B cell (primary cell): ENCODE results near the gene OR2M2. TPM values are rescaled to one million over a fixed set of nuclear protein-coding genes. Genes with fewer than 3 reads are reported as not detected.

Source experiments
- ATAC-seq: fragments of 200-7000 bp; cut with Tn5 transposase; one replicate; pipeline ENCODE4 v1.10.0; 2021; ENCODE audit warnings: low read depth, mild to moderate bottlenecking, moderate number of reproducible peaks, moderate library complexity
- CTCF ChIA-PET: fragments of 350-600 bp; sonication (Branson Sonifier 250); formaldehyde crosslinking; loops from one replicate; lab custom pipeline; 2021; ENCODE audit warnings: antibody characterized with exemption, inconsistent platforms; lab: Charles Lee
- POLR2A ChIA-PET: fragments of 350-600 bp; sonication (Branson Sonifier 250); formaldehyde crosslinking; loops from one replicate; lab custom pipeline; 2021; ENCODE audit warnings: antibody characterized with exemption; lab: Charles Lee
- DNase-seq: peaks from one replicate; pipeline ENCODE4 v3.0.0; 2013
- H2AFZ ChIP-seq: 2 replicates; pipeline ENCODE4 v1.6.1; 2012; ENCODE audit warnings: mild to moderate bottlenecking, low read depth, low read length; ENCODE audit not compliant: insufficient read depth, poor library complexity, severe bottlenecking
- H3K27ac ChIP-seq, 2 donors: 1 replicate in 1 of 2; 2 replicates in 1 of 2; pipeline ENCODE4 v1.5.1; 2012 to 2013; ENCODE audit warnings: low read length in 2 of 2, mild to moderate bottlenecking in 2 of 2, moderate library complexity in 1 of 2
- H3K27me3 ChIP-seq, 4 experiments: fragments of 200-600 bp in 1 of 4; sonication (generic) in 1 of 4; replicated peaks in 1 of 4; 1 replicate in 2 of 4; 2 replicates in 2 of 4; pipeline versions ENCODE4 v1.6.1 to v1.7.0; 2013 to 2016; ENCODE audit warnings: low read length in 3 of 4, mild to moderate bottlenecking in 2 of 4, mixed read lengths in 1 of 4, moderate library complexity in 1 of 4; ENCODE audit not compliant: insufficient read depth in 4 of 4, control insufficient read depth in 3 of 4; ENCODE audit errors: control extremely low read depth in 1 of 4
- H3K36me3 ChIP-seq, 2 experiments: replicated peaks in 1 of 2; 1 replicate in 1 of 2; 2 replicates in 1 of 2; pipeline versions ENCODE4 v1.6.1 to v1.7.1; 2013; ENCODE audit warnings: low read length in 1 of 2; ENCODE audit not compliant: insufficient read depth in 2 of 2, control insufficient read depth in 1 of 2; ENCODE audit errors: control extremely low read depth in 1 of 2, extremely low read depth in 1 of 2
- H3K4me1 ChIP-seq, 2 donors: fragments of 200-600 bp in 1 of 2; sonication (generic) in 1 of 2; 1 replicate in 1 of 2; 2 replicates in 1 of 2; pipeline versions ENCODE4 v1.5.1 to v1.6.1; 2013 to 2017; ENCODE audit warnings: low read length in 2 of 2; ENCODE audit not compliant: control insufficient read depth in 2 of 2, insufficient read depth in 2 of 2
- H3K4me2 ChIP-seq: replicated peaks from 2 replicates; pipeline ENCODE3; 2012; ENCODE audit warnings: mild to moderate bottlenecking, low read depth, low read length; ENCODE audit not compliant: poor library complexity, severe bottlenecking
- H3K4me3 ChIP-seq, 5 experiments: fragments of 200-600 bp in 1 of 5; sonication (generic) in 1 of 5; 1 replicate in 3 of 5; 2 replicates in 2 of 5; pipeline versions ENCODE4 v1.5.1 to v1.7.0; 2011 to 2016; ENCODE audit warnings: low read length in 4 of 5, mild to moderate bottlenecking in 4 of 5, low read depth in 2 of 5, control low read depth in 1 of 5, moderate library complexity in 1 of 5; ENCODE audit not compliant: insufficient read depth in 1 of 5; ENCODE audit errors: control extremely low read depth in 1 of 5, extremely low read depth in 1 of 5
- H3K79me2 ChIP-seq: fragments of 200-600 bp; sonication (generic); one replicate; pipeline ENCODE4 v1.6.0; 2016; ENCODE audit warnings: low read length; ENCODE audit not compliant: control insufficient read depth, insufficient read depth
- H3K9ac ChIP-seq: fragments of 200-600 bp; sonication (generic); 2 replicates; pipeline ENCODE4 v1.6.1; 2017; ENCODE audit warnings: mild to moderate bottlenecking, low read length, moderate library complexity
- H3K9me3 ChIP-seq, 3 donors: one replicate each; pipeline versions ENCODE4 v1.6.1 to v1.7.1; 2013; ENCODE audit warnings: low read length in 2 of 3; ENCODE audit not compliant: control insufficient read depth in 2 of 3, insufficient read depth in 1 of 3; ENCODE audit errors: control extremely low read depth in 1 of 3
- H4K20me1 ChIP-seq: 2 replicates; pipeline ENCODE4 v1.6.0; 2012; ENCODE audit warnings: mild to moderate bottlenecking, low read length; ENCODE audit not compliant: insufficient read depth, control insufficient read depth, poor library complexity, severe bottlenecking
- H3K27ac Mint-ChIP-seq: one replicate; pipeline ENCODE4 v1.8.0; 2021; ENCODE audit warnings: mixed read lengths
- H3K27me3 Mint-ChIP-seq: one replicate; pipeline ENCODE4 v1.8.0; 2021; ENCODE audit warnings: mixed read lengths
- H3K4me1 Mint-ChIP-seq: one replicate; pipeline ENCODE4 v1.8.0; 2021; ENCODE audit warnings: mixed read lengths
- H3K4me3 Mint-ChIP-seq: one replicate; pipeline ENCODE4 v1.8.0; 2021; ENCODE audit warnings: mixed read lengths
- H3K9me3 Mint-ChIP-seq: one replicate; pipeline ENCODE4 v1.8.0; 2022; ENCODE audit warnings: mixed read lengths; ENCODE audit not compliant: insufficient read depth
- EZH2 ChIP-seq: IDR thresholded peaks from 2 replicates; pipeline ENCODE4 v1.6.1; 2012; ENCODE audit warnings: borderline replicate concordance, low read depth, mild to moderate bottlenecking, moderate library complexity, low read length; ENCODE audit not compliant: insufficient read depth, poor library complexity, severe bottlenecking
- WGBS: methylation state at CpG from one replicate; pipeline ENCODE4 v1.1.5; 2013; ENCODE audit warnings: missing lambda C conversion rate; ENCODE audit not compliant: insufficient coverage; 5-methylcytosine and 5-hydroxymethylcytosine counted together
- intact Hi-C: fragments of 100-400 bp; cut with micrococcal nuclease; formaldehyde crosslinking; loops from one replicate; pipeline ENCODE4 v1.10.0; 2022
- polyA plus RNA-seq: library from polyadenylated mRNA; depleted of rRNA; stranded (reverse); fragments of >200 nt; gene quantifications from 2 replicates; pipeline ENCODE4 v1.2.3, GENCODE V29; 2012
- total RNA-seq, 2 donors: library from RNA; stranded (reverse); fragments of 120-200 nt in 1 of 2; gene quantifications; 1 replicate in 1 of 2; 2 replicates in 1 of 2; pipeline versions ENCODE4 v1.2.3 to v1.2.4, GENCODE V29; 2013 to 2022
- TF ChIP-seq, protein P1 (sequence below): fragments of 200-600 bp; IDR thresholded peaks from one replicate; pipeline ENCODE4 v1.8.0; 2022; ENCODE audit warnings: antibody characterized with exemption, mild to moderate bottlenecking

The OR2M2 gene
- total and polyA plus RNA-seq, 2 donors (not counting 1 experiment from before 2014, with no cell fraction given): not detected

DNA sequence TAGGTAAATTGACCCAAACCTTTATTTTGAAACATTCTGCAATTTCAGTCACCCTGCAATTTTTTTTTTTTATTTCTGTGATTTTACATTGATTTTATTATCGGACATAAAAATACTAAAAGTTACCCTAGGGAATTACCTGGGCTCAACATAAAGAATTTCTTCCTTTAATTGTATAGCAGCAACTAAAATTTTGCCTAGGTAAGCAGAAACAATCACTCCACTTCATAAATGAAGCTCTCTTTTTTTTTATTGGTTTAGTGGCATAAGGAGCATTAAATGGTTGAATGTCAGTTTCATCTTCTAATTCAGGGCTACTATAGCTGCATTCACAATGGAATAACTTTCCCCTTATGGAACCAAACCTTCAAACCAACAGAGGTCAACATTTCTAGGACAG is 41.3 kb downstream of the OR2M2 start:
- H3K4me1 Mint-ChIP-seq: no peaks in the 10 kb centered on the region
- POLR2A ChIA-PET: no interaction called here
- Histone ChIP-seq H3K27me3 (no peaks in the 10 kb centered on the region), H3K9me3 (no peaks in the 10 kb centered on the region), H3K79me2 (no peaks in the 10 kb centered on the region), H3K4me2 (no peak overlapping the region), H4K20me1 (no peaks in the 10 kb centered on the region), H3K36me3 (no peaks in the 10 kb centered on the region), H3K27ac (no peak overlapping the region), H3K9ac (no peak overlapping the region), H3K4me1 (no peaks in the 10 kb centered on the region), H2AFZ (no peak overlapping the region), H3K4me3 (no peak overlapping the region)
- no peaks in the 10 kb centered on the region for H3K27me3 Mint-ChIP-seq
- H3K4me3 Mint-ChIP-seq: no peak overlapping the region
- ATAC-seq (no peak), DNase-seq (no peak)
- intact Hi-C loops: no loop called here
- peaks cover 2% of the 10 kb centered on the region for H3K9me3 Mint-ChIP-seq
- no peak overlapping the region for H3K27ac Mint-ChIP-seq
- WGBS: no CpG with 5 or more reads among the region's 1 CpG
- TF ChIP-seq, protein P1, sequence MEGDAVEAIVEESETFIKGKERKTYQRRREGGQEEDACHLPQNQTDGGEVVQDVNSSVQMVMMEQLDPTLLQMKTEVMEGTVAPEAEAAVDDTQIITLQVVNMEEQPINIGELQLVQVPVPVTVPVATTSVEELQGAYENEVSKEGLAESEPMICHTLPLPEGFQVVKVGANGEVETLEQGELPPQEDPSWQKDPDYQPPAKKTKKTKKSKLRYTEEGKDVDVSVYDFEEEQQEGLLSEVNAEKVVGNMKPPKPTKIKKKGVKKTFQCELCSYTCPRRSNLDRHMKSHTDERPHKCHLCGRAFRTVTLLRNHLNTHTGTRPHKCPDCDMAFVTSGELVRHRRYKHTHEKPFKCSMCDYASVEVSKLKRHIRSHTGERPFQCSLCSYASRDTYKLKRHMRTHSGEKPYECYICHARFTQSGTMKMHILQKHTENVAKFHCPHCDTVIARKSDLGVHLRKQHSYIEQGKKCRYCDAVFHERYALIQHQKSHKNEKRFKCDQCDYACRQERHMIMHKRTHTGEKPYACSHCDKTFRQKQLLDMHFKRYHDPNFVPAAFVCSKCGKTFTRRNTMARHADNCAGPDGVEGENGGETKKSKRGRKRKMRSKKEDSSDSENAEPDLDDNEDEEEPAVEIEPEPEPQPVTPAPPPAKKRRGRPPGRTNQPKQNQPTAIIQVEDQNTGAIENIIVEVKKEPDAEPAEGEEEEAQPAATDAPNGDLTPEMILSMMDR: no peak
- no peak for TF ChIP-seq EZH2
- CTCF ChIA-PET: no interaction called here

DNA sequence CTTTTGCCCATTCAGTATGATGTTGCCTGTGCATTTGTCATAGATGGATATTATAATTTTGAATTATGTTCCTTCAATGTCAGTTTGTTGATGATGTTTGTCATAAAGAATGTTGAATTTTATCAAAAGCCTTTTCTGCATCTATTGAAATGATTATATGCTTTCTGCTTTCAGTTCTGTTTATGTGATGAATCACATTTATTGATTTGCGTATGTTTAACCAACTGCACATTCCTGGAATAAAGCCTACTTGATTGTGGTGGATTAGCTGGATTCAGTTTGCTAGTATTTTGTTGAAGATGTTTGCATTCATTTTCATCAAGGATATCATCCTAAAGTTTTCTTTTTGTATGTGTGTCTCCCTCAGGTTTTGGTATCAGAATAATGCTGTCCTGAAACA is 50.9 kb downstream of the OR2M2 start:
- no peaks in the 10 kb centered on the region for H4K20me1 ChIP-seq

More for the DNA sequence above, 50.9 kb downstream of the OR2M2 start:
- H3K4me1 ChIP-seq: no peaks in the 10 kb centered on the region
- CTCF ChIA-PET: interaction anchor here (0.8 kb wide), 1 partner anchor 18 kb away, joined by 3 read pairs; no protein-coding TSS in a partner anchor
- H3K79me2 ChIP-seq: no peaks in the 10 kb centered on the region
- ATAC-seq (no peak), DNase-seq (no peak)
- no peaks in the 10 kb centered on the region for H3K36me3 ChIP-seq
- H3K9me3 ChIP-seq: peaks cover 0 to 7% (median 3%) of the 10 kb centered on the region in 3 donors
- Mint-ChIP-seq H3K27ac (no peak overlapping the region), H3K9me3 (peaks cover 5% of the 10 kb centered on the region), H3K4me3 (no peak overlapping the region), H3K4me1 (no peaks in the 10 kb centered on the region), H3K27me3 (no peaks in the 10 kb centered on the region)
- no CpG with 5 or more reads among the region's 1 CpG for WGBS
- POLR2A ChIA-PET: no interaction called here
- H3K4me2 ChIP-seq: no peak overlapping the region
- H3K9ac ChIP-seq: no peak overlapping the region
- no peak overlapping the region for H3K4me3 ChIP-seq
- H2AFZ ChIP-seq: no peak overlapping the region
- no peaks in the 10 kb centered on the region for H3K27me3 ChIP-seq
- no peak overlapping the region for H3K27ac ChIP-seq
- TF ChIP-seq EZH2: no peak
- intact Hi-C loops: no loop called here
